ENCODE measurements around the gene CKAP2. TPM values are rescaled to one million over a fixed set of nuclear protein-coding genes. Genes with fewer than 3 reads are reported as not detected.
"Not testable (repeated sequence)": the region's sequence is repeated elsewhere in the genome, so short reads cannot be mapped to it uniquely, and the experiment has no call there.

CKAP2 gene
- total and polyA plus RNA-seq, 7 experiments from 2014 or later: 12.0 to 59.9 (median 13.3) TPM

DNA sequence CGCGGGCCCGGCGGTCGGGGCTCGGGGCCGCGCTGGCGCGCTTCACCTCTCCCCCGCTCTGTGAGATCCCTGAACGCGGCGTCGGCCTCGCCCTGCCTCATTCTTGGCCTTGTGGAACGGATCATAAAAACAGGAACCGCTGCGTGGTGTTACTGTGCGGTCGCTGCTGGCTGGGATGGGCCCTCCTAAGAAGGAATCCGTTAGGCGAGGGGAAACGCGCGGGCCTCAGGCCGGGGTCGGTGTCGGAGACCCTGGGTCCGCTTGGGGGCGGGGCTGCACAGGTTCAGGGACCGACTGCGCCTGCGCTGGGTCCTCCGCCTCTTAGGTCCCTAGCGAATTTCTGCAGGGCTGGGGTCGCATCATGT is 381 bp downstream of the CKAP2 start:
- H3K36me3 Mint-ChIP-seq: peaks cover 0 to 15% (median 4%) of the 10 kb centered on the region in 5 donors
- Histone ChIP-seq H3K27ac (ENCODE audit: low read depth, low read length) (peak overlapping the region; percentile 86), H3K36me3 (ENCODE audit: control insufficient read depth in 2 of 3, insufficient read depth in 3 of 3, low read length in 3 of 3) (no peaks in the 10 kb centered on the region), H3K27me3 (ENCODE audit: control insufficient read depth in 2 of 2, insufficient read depth in 2 of 2, low read length in 2 of 2) (no peaks in the 10 kb centered on the region), H3K9me3 (ENCODE audit: control insufficient read depth in 2 of 3, low read length in 3 of 3) (no peaks in the 10 kb centered on the region), H3K4me1 (ENCODE audit: control insufficient read depth in 2 of 2, insufficient read depth in 2 of 2, low read length in 2 of 2) (peaks cover 13 to 17% of the 10 kb centered on the region in 2 donors), H3K4me3 (ENCODE audit: low read length) (peak overlapping the region; percentile 87)
- intact Hi-C loops (cut with micrococcal nuclease): loop anchor here (1.0 to 10.0 kb wide), 13 partner anchors 112 to 1541 kb away; partner anchors contain the start of genes ALG11 (in 2 of the 2), INTS6 (in 2 of the 2), SUGT1 (in 2 of the 2) and WDFY2 (in 2 of the 2)
- peak; percentile 57 to 85 (median 79) for DNase-seq
- POLR2A ChIA-PET: interaction anchor here (0.7 to 1.3 kb wide), 2 partner anchors 8 to 919 kb away, joined by 3 to 4 read pairs; no protein-coding TSS in a partner anchor
- H3K4me1 Mint-ChIP-seq: peaks cover 17 to 65% (median 33%) of the 10 kb centered on the region in 7 donors
- peak; percentile 46 for ATAC-seq
- peaks cover 0 to 5% (median 0%) of the 10 kb centered on the region in 5 donors for H3K27me3 Mint-ChIP-seq
- CTCF ChIA-PET: no interaction called here
- H3K9me3 Mint-ChIP-seq: peaks cover 0 to 1% (median 0%) of the 10 kb centered on the region in 11 donors
- peak overlapping the region; percentile 85 to 98 (median 96) for H3K4me3 Mint-ChIP-seq
- peak overlapping the region; percentile 91 to 99 (median 93) for H3K27ac Mint-ChIP-seq

DNA sequence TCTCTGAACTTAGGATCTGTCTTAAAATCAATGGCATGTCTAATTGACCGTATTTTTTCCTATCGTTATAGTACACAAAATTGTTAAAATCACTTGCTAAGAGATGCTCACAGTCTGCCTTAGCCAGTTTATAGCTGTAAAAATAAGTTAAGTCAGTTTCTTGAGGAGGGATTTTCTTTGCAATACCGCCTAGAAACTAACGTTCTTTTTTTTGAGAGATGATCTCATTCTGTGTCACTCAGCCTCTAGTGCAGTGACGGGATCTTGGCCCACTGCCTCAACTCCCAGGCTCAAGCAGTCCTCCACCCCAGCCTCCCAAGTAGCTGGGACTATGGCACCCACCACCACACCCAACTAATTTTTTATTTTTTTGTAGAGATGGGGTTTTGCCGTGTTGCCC is 4.4 kb downstream of the CKAP2 start:
- ATAC-seq: no peak
- Histone ChIP-seq H3K9me3 (ENCODE audit: control insufficient read depth in 2 of 3, low read length in 3 of 3) (no peaks in the 10 kb centered on the region), H3K27me3 (ENCODE audit: control insufficient read depth in 2 of 2, insufficient read depth in 2 of 2, low read length in 2 of 2) (no peaks in the 10 kb centered on the region), H3K4me1 (ENCODE audit: control insufficient read depth in 2 of 2, insufficient read depth in 2 of 2, low read length in 2 of 2) (peaks cover 8 to 9% of the 10 kb centered on the region in 2 donors), H3K36me3 (ENCODE audit: control insufficient read depth in 2 of 3, insufficient read depth in 3 of 3, low read length in 3 of 3) (peaks cover 0 to 16% (median 0%) of the 10 kb centered on the region in 3 experiments), H3K4me3 (ENCODE audit: low read length) (no peak overlapping the region), H3K27ac (ENCODE audit: low read depth, low read length) (no peak overlapping the region)
- H3K4me3 Mint-ChIP-seq: no peak overlapping the region
- intact Hi-C loops (cut with micrococcal nuclease): loop anchor here (5.0 to 10.0 kb wide), 2 partner anchors 657 to 1545 kb away; partner anchors contain the start of gene DHRS12 (in 1 of the 2)
- H3K36me3 Mint-ChIP-seq: peaks cover 8 to 30% (median 25%) of the 10 kb centered on the region in 5 donors
- ChIA-PET CTCF (interaction anchor here (1.2 kb wide), 1 partner anchor 9 kb away, joined by 3 read pairs; the partner anchor contains the start of gene VPS36), POLR2A (no interaction called here)
- DNase-seq: no peak
- H3K27ac Mint-ChIP-seq: peak overlapping the region in 1 of 9 donors; percentile 36
- peaks cover 11 to 68% (median 40%) of the 10 kb centered on the region in 7 donors for H3K4me1 Mint-ChIP-seq
- peaks cover 0 to 1% (median 0%) of the 10 kb centered on the region in 11 donors for H3K9me3 Mint-ChIP-seq
- H3K27me3 Mint-ChIP-seq: peaks cover 0 to 3% (median 0%) of the 10 kb centered on the region in 5 donors

DNA sequence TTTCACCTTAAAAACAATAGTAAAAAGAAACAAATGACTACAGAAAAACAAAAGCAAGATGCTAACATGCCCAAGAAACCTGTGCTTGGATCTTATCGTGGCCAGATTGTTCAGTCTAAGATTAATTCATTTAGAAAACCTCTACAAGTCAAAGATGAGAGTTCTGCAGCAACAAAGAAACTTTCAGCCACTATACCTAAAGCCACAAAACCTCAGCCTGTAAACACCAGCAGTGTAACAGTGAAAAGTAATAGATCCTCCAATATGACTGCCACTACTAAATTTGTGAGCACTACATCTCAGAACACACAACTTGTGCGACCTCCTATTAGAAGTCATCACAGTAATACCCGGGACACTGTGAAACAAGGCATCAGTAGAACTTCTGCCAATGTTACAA is 6.0 kb downstream of the CKAP2 start:
- H3K36me3 Mint-ChIP-seq: peaks cover 8 to 36% (median 31%) of the 10 kb centered on the region in 5 donors
- POLR2A ChIA-PET: no interaction called here
- peak overlapping the region in 5 of 9 donors; percentile 2 to 87 (median 24) for H3K27ac Mint-ChIP-seq
- DNase-seq (no peak), ATAC-seq (no peak)
- Histone ChIP-seq H3K27ac (ENCODE audit: low read depth, low read length) (no peak overlapping the region), H3K4me1 (ENCODE audit: control insufficient read depth in 2 of 2, insufficient read depth in 2 of 2, low read length in 2 of 2) (peaks cover 4 to 7% of the 10 kb centered on the region in 2 donors), H3K36me3 (ENCODE audit: control insufficient read depth in 2 of 3, insufficient read depth in 3 of 3, low read length in 3 of 3) (peaks cover 0 to 21% (median 4%) of the 10 kb centered on the region in 3 experiments), H3K27me3 (ENCODE audit: control insufficient read depth in 2 of 2, insufficient read depth in 2 of 2, low read length in 2 of 2) (no peaks in the 10 kb centered on the region), H3K4me3 (ENCODE audit: low read length) (no peak overlapping the region), H3K9me3 (ENCODE audit: control insufficient read depth in 2 of 3, low read length in 3 of 3) (no peaks in the 10 kb centered on the region)
- peak overlapping the region in 4 of 10 donors; percentile 1 to 75 (median 26) for H3K4me3 Mint-ChIP-seq
- H3K9me3 Mint-ChIP-seq: no peaks in the 10 kb centered on the region
- intact Hi-C loops (cut with micrococcal nuclease): no loop called here
- H3K4me1 Mint-ChIP-seq: peaks cover 7 to 62% (median 33%) of the 10 kb centered on the region in 7 donors
- CTCF ChIA-PET: no interaction called here
- no peaks in the 10 kb centered on the region for H3K27me3 Mint-ChIP-seq

DNA sequence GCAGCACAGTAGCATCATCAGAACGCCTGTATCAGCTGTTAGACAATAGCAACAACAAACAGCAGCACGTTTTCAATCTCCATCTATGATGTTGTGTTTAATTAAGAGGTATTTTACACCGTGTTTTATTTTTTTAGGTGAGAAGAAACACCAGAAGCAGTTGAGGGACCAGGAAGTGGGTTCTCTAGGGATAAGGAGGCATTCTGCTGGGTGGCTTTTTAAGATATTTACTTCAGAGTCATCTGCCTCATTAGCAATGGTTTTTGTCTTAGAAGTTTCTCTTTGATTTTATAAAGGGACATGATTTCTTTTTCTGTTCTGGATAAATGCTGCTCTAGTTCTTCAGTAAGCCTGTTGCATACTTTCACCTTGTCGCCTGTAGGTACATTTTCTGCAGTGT is 8.2 kb downstream of the CKAP2 start:
- peaks cover 0 to 21% (median 4%) of the 10 kb centered on the region in 3 experiments for H3K36me3 ChIP-seq (ENCODE audit: control insufficient read depth in 2 of 3, insufficient read depth in 3 of 3, low read length in 3 of 3)
- no peak overlapping the region for H3K4me3 ChIP-seq (ENCODE audit: low read length)
- no peak overlapping the region for H3K27ac ChIP-seq (ENCODE audit: low read depth, low read length)
- intact Hi-C loops (cut with micrococcal nuclease): no loop called here
- Mint-ChIP-seq H3K9me3 (peaks cover 0 to 2% (median 0%) of the 10 kb centered on the region in 11 donors), H3K27ac (peak overlapping the region in 1 of 9 donors; percentile 67), H3K4me3 (peak overlapping the region in 1 of 10 donors; percentile 21), H3K27me3 (no peaks in the 10 kb centered on the region), H3K36me3 (peaks cover 12 to 48% (median 40%) of the 10 kb centered on the region in 5 donors), H3K4me1 (peaks cover 4 to 53% (median 27%) of the 10 kb centered on the region in 7 donors)
- H3K9me3 ChIP-seq (ENCODE audit: control insufficient read depth in 2 of 3, low read length in 3 of 3): no peaks in the 10 kb centered on the region
- POLR2A ChIA-PET: no interaction called here
- DNase-seq: no peak
- CTCF ChIA-PET: no interaction called here
- H3K4me1 ChIP-seq (ENCODE audit: control insufficient read depth in 2 of 2, insufficient read depth in 2 of 2, low read length in 2 of 2): peaks cover 0 to 5% of the 10 kb centered on the region in 2 donors
- no peak for ATAC-seq
- H3K27me3 ChIP-seq (ENCODE audit: control insufficient read depth in 2 of 2, insufficient read depth in 2 of 2, low read length in 2 of 2): no peaks in the 10 kb centered on the region

DNA sequence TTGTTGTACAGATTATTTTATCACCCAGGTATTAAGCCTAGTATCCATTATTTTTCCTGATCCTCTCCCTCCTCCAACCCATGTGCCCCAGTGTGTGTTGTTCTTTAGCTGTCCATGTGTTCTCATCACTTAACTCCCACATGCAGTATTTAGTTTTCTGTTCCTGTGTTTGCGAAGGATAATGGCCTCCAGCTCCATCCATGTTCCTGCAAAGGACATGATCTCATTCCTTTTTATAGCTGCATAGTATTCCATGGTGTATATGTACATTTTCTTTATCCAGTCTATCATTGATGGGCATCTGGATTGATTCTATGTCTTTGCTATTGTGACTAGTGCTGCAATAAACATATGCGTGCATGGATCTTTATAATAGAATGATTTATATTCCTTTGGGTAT is 13.2 kb downstream of the CKAP2 start:
- H3K27me3 ChIP-seq (ENCODE audit: control insufficient read depth in 2 of 2, insufficient read depth in 2 of 2, low read length in 2 of 2); CTCF ChIA-PET; H3K4me3 ChIP-seq (ENCODE audit: low read length); H3K4me1 ChIP-seq (ENCODE audit: control insufficient read depth in 2 of 2, insufficient read depth in 2 of 2, low read length in 2 of 2); POLR2A ChIA-PET; H3K9me3 ChIP-seq (ENCODE audit: control insufficient read depth in 2 of 3, low read length in 3 of 3); intact Hi-C loops (cut with micrococcal nuclease); H3K27ac ChIP-seq (ENCODE audit: low read depth, low read length); DNase-seq; ATAC-seq; H3K9me3 Mint-ChIP-seq; H3K4me3 Mint-ChIP-seq; H3K27ac Mint-ChIP-seq; H3K27me3 Mint-ChIP-seq: not testable (repeated sequence)
- peaks cover 0 to 24% (median 5%) of the 10 kb centered on the region in 7 donors for H3K4me1 Mint-ChIP-seq
- peaks cover 0 to 15% (median 4%) of the 10 kb centered on the region in 3 experiments for H3K36me3 ChIP-seq (ENCODE audit: control insufficient read depth in 2 of 3, insufficient read depth in 3 of 3, low read length in 3 of 3)
- H3K36me3 Mint-ChIP-seq: peaks cover 6 to 55% (median 46%) of the 10 kb centered on the region in 5 donors

DNA sequence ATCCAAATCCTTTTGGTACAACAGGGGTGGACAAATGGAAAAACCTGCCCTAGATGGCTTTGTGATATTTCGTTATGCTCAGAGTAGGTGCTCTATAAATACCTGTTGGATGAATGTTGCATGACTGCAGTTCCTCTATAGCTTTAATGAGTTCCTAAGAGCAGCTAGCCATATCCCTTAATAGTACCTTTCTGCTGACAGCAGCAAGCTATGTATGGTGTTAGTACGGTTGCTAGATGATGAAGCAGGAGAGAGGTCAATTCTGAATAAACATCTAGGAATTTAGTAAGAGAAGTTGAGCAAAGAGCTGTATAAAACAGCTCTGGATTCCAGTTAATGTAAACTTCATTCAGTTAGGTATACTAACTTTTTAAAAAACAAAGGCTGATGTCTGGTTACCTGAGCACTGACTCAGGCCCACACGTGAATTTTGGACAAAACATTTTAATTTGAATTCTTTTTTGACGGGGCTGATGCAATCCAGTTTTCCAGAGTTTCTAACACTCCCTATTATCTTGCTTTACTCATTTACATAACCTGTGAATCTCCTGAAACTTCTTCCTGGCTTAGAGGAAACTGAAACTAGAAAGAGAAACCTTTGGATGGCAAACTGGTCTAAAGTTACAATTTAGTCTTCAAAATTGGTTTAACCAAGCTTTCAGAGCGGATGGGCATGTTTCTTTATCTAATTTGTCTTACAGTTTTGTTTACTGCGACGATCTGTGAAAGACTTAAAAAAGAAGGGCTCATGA is 25.6 kb downstream of the CKAP2 start:
- H3K4me1 ChIP-seq (ENCODE audit: control insufficient read depth in 2 of 2, insufficient read depth in 2 of 2, low read length in 2 of 2); ATAC-seq; H3K9me3 Mint-ChIP-seq; H3K4me3 Mint-ChIP-seq; H3K4me1 Mint-ChIP-seq; H3K27me3 ChIP-seq (ENCODE audit: control insufficient read depth in 2 of 2, insufficient read depth in 2 of 2, low read length in 2 of 2); POLR2A ChIA-PET; CTCF ChIA-PET; H3K9me3 ChIP-seq (ENCODE audit: control insufficient read depth in 2 of 3, low read length in 3 of 3); H3K36me3 ChIP-seq (ENCODE audit: control insufficient read depth in 2 of 3, insufficient read depth in 3 of 3, low read length in 3 of 3); H3K27ac ChIP-seq (ENCODE audit: low read depth, low read length); intact Hi-C loops (cut with micrococcal nuclease); H3K4me3 ChIP-seq (ENCODE audit: low read length); H3K27me3 Mint-ChIP-seq; DNase-seq: not testable (repeated sequence)
- H3K27ac Mint-ChIP-seq: peak overlapping the region in 1 of 9 donors; percentile 56
- H3K36me3 Mint-ChIP-seq: peaks cover 0 to 21% (median 5%) of the 10 kb centered on the region in 5 donors
